CD14-positive monocyte (primary cell): ENCODE data around the gene SCRN1. TPM values are rescaled to one million over a fixed set of nuclear protein-coding genes. Genes with fewer than 3 reads are reported as not detected.

Experiments used
- DNase-seq, 3 donors: peaks; one replicate each; pipeline ENCODE4 v3.0.0-alpha.2; 2011 to 2022
- H2AFZ ChIP-seq: 2 replicates; pipeline ENCODE4 v1.6.0; 2012; ENCODE audit warnings: mild to moderate bottlenecking, low read depth, low read length, inconsistent platforms; ENCODE audit not compliant: insufficient read depth, poor library complexity, severe bottlenecking
- H3K27ac ChIP-seq, 2 donors: 1 replicate in 1 of 2; 2 replicates in 1 of 2; pipeline ENCODE4 v1.5.1; 2012 to 2013; ENCODE audit warnings: low read length in 2 of 2, control low read depth in 1 of 2, inconsistent platforms in 1 of 2, low read depth in 1 of 2, mild to moderate bottlenecking in 1 of 2
- H3K27me3 ChIP-seq, 2 donors: one replicate each; pipeline versions ENCODE4 v1.6.0 to v1.6.1; 2011 to 2013; ENCODE audit warnings: low read length in 2 of 2; ENCODE audit not compliant: control insufficient read depth in 2 of 2, insufficient read depth in 2 of 2
- H3K36me3 ChIP-seq, 2 donors: replicated peaks in 1 of 2; 1 replicate in 1 of 2; 2 replicates in 1 of 2; pipeline versions ENCODE4 v1.5.1 to v1.6.1; 2012 to 2013; ENCODE audit warnings: low read length in 2 of 2, control low read depth in 1 of 2, inconsistent platforms in 1 of 2, mild to moderate bottlenecking in 1 of 2; ENCODE audit not compliant: insufficient read depth in 2 of 2, control insufficient read depth in 1 of 2
- H3K4me1 ChIP-seq, 2 donors: 1 replicate in 1 of 2; 2 replicates in 1 of 2; pipeline versions ENCODE4 v1.5.1 to v1.6.1; 2012 to 2013; ENCODE audit warnings: low read length in 2 of 2, control low read depth in 1 of 2, inconsistent platforms in 1 of 2, mild to moderate bottlenecking in 1 of 2, moderate library complexity in 1 of 2; ENCODE audit not compliant: insufficient read depth in 2 of 2, control insufficient read depth in 1 of 2
- H3K4me2 ChIP-seq: replicated peaks from 2 replicates; pipeline ENCODE3; 2012; ENCODE audit warnings: low read length, moderate library complexity, mild to moderate bottlenecking; ENCODE audit not compliant: poor library complexity, severe bottlenecking; ENCODE audit errors: extremely low read depth
- H3K4me3 ChIP-seq, 3 experiments: fragments of 200-600 bp in 1 of 3; sonication (generic) in 1 of 3; replicated peaks in 1 of 3; 1 replicate in 2 of 3; 2 replicates in 1 of 3; pipeline ENCODE4 v1.5.1; 2011 to 2013; ENCODE audit warnings: low read length in 3 of 3, mild to moderate bottlenecking in 3 of 3, control low read depth in 2 of 3, low read depth in 2 of 3, inconsistent platforms in 1 of 3, moderate library complexity in 1 of 3
- H3K79me2 ChIP-seq: 2 replicates; pipeline ENCODE4 v1.6.0; 2012; ENCODE audit warnings: mild to moderate bottlenecking, control low read depth, inconsistent platforms, low read length, moderate library complexity; ENCODE audit not compliant: insufficient read depth
- H3K9ac ChIP-seq: 2 replicates; pipeline ENCODE4 v1.6.0; 2017; ENCODE audit warnings: low read length, mild to moderate bottlenecking; ENCODE audit not compliant: insufficient read depth, poor library complexity, severe bottlenecking
- H3K9me3 ChIP-seq, 2 donors: replicated peaks in 1 of 2; 1 replicate in 1 of 2; 2 replicates in 1 of 2; pipeline versions ENCODE4 v1.5.1 to v1.6.1; 2012 to 2013; ENCODE audit warnings: low read length in 2 of 2, control low read depth in 1 of 2; ENCODE audit not compliant: control insufficient read depth in 1 of 2, insufficient read depth in 1 of 2
- H4K20me1 ChIP-seq: 2 replicates; pipeline ENCODE4 v1.6.0; 2012; ENCODE audit warnings: mild to moderate bottlenecking, low read length, control low read depth, moderate library complexity; ENCODE audit not compliant: insufficient read depth
- H3K27ac Mint-ChIP-seq, 7 donors: one replicate each; pipeline ENCODE4 v1.8.0; 2020; ENCODE audit warnings: mild to moderate bottlenecking in 7 of 7, mixed read lengths in 7 of 7, moderate library complexity in 6 of 7, inconsistent platforms in 2 of 7
- H3K27me3 Mint-ChIP-seq, 3 donors: one replicate each; pipeline ENCODE4 v1.8.0; 2021 to 2022; ENCODE audit warnings: low read depth in 3 of 3, mild to moderate bottlenecking in 3 of 3, mixed read lengths in 3 of 3, moderate library complexity in 3 of 3, inconsistent platforms in 1 of 3
- H3K36me3 Mint-ChIP-seq, 2 donors: one replicate each; pipeline ENCODE4 v1.8.0; 2020; ENCODE audit warnings: mixed read lengths in 2 of 2, inconsistent platforms in 1 of 2, mild to moderate bottlenecking in 1 of 2
- H3K4me1 Mint-ChIP-seq: one replicate; pipeline ENCODE4 v1.8.0; 2020; ENCODE audit warnings: mild to moderate bottlenecking, mixed read lengths
- H3K4me3 Mint-ChIP-seq, 2 donors: one replicate each; pipeline ENCODE4 v1.8.0; 2020; ENCODE audit warnings: mild to moderate bottlenecking in 2 of 2, mixed read lengths in 2 of 2, moderate library complexity in 1 of 2
- H3K9me3 Mint-ChIP-seq, 7 donors: one replicate each; pipeline ENCODE4 v1.8.0; 2020 to 2022; ENCODE audit warnings: mixed read lengths in 7 of 7, mild to moderate bottlenecking in 6 of 7, moderate library complexity in 6 of 7, inconsistent platforms in 2 of 7
- WGBS: methylation state at CpG from one replicate; pipeline ENCODE4 v1.1.5; 2013; ENCODE audit warnings: missing lambda C conversion rate; ENCODE audit not compliant: insufficient coverage; 5-methylcytosine and 5-hydroxymethylcytosine counted together
- intact Hi-C, 2 donors: fragments of 100-400 bp; cut with micrococcal nuclease; formaldehyde crosslinking; loops; one replicate each; pipeline versions ENCODE4 v1.15.0 to v1.15.1; 2023
- polyA plus RNA-seq, 3 donors: library from polyadenylated mRNA; depleted of rRNA in 1 of 3; unstranded in 2 of 3; stranded (reverse) in 1 of 3; fragments of 300-500 nt in 2 of 3; fragments of >200 nt in 1 of 3; fragmentation: Illumina TruSeq in 2 of 3; gene quantifications; 1 replicate in 2 of 3; 2 replicates in 1 of 3; pipeline ENCODE4 v1.2.3, GENCODE V29; 2012 to 2021
- TF ChIP-seq, protein P1 (sequence below): fragments of 200-600 bp; IDR thresholded peaks from one replicate; pipeline ENCODE4 v1.8.0; 2022; ENCODE audit warnings: antibody characterized with exemption, mild to moderate bottlenecking

The SCRN1 gene
- polyA plus RNA-seq, 3 donors: 8.4 to 12.1 (median 8.6) TPM

DNA sequence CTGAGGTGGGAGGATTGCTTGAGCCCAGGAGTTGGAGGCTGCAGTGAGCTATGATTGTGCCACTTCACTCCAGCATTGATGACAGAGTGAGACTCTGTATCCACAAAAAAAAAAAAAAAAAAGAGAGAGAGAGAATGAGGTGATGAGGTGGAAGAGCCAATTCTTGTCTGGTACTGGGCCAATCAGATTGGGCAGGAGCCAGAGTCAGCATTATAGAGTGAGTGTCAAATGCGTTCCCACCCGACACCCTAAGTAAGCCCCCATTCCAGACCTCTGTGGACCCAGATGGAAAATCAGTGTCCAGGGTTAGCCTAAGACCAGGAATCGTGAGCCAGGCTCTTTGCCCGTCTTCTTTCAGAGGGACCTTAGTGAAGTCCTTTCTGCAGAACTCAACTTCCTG, 99.3 kb downstream of the SCRN1 start:
- Mint-ChIP-seq H3K27ac (no peak overlapping the region), H3K4me3 (no peak overlapping the region), H3K27me3 (peaks cover 3 to 9% (median 4%) of the 10 kb centered on the region in 3 donors), H3K36me3 (no peaks in the 10 kb centered on the region), H3K4me1 (no peaks in the 10 kb centered on the region), H3K9me3 (no peaks in the 10 kb centered on the region)
- H3K4me3 ChIP-seq: no peak overlapping the region
- TF ChIP-seq, protein P1, sequence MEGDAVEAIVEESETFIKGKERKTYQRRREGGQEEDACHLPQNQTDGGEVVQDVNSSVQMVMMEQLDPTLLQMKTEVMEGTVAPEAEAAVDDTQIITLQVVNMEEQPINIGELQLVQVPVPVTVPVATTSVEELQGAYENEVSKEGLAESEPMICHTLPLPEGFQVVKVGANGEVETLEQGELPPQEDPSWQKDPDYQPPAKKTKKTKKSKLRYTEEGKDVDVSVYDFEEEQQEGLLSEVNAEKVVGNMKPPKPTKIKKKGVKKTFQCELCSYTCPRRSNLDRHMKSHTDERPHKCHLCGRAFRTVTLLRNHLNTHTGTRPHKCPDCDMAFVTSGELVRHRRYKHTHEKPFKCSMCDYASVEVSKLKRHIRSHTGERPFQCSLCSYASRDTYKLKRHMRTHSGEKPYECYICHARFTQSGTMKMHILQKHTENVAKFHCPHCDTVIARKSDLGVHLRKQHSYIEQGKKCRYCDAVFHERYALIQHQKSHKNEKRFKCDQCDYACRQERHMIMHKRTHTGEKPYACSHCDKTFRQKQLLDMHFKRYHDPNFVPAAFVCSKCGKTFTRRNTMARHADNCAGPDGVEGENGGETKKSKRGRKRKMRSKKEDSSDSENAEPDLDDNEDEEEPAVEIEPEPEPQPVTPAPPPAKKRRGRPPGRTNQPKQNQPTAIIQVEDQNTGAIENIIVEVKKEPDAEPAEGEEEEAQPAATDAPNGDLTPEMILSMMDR: no peak
- H3K79me2 ChIP-seq: no peaks in the 10 kb centered on the region
- H3K36me3 ChIP-seq: no peaks in the 10 kb centered on the region
- no peaks in the 10 kb centered on the region for H4K20me1 ChIP-seq
- H3K9ac ChIP-seq: no peak overlapping the region
- no peak for DNase-seq
- H3K9me3 ChIP-seq: no peaks in the 10 kb centered on the region
- no peaks in the 10 kb centered on the region for H3K4me1 ChIP-seq
- no peak overlapping the region for H3K4me2 ChIP-seq
- intact Hi-C loops: no loop called here
- H3K27me3 ChIP-seq: no peaks in the 10 kb centered on the region
- WGBS: 100% methylated on average over 4 of the region's 4 CpGs
- H3K27ac ChIP-seq: no peak overlapping the region
- no peak overlapping the region for H2AFZ ChIP-seq

DNA sequence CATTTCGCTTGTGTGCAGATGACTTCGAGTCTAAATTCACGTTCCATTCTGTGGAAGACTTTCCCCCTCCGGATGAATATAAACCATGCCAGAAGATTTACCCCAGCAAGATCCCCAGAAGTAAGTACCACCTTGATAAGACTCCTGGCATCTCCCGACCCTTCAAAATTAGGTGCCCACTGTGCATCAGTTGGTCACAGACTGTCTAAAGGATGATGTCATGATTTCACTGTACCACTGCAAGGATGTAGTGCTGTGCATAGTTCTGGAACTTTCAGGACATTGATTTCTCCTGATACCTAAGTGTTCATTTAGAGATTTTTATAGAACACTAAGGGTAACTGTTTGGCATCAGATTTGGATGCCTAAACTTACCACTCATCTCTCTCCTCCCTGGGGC, 100.3 kb downstream of the SCRN1 start:
- DNase-seq: no peak
- H3K27me3 ChIP-seq: peaks cover 4 to 10% of the 10 kb centered on the region in 2 donors
- H3K36me3 ChIP-seq: no peaks in the 10 kb centered on the region
- no peak overlapping the region for H3K9ac ChIP-seq
- H3K79me2 ChIP-seq: no peaks in the 10 kb centered on the region
- WGBS: 95% methylated on average over 4 of the region's 5 CpGs
- no peak overlapping the region for H3K4me2 ChIP-seq
- no peaks in the 10 kb centered on the region for H4K20me1 ChIP-seq
- intact Hi-C loops: loop anchor here in 1 of 2 donors (10.0 kb wide), 1 partner anchor 176 kb away; no protein-coding TSS in a partner anchor
- Mint-ChIP-seq H3K36me3 (no peaks in the 10 kb centered on the region), H3K4me1 (peaks cover 2% of the 10 kb centered on the region), H3K27me3 (peaks cover 9 to 16% (median 13%) of the 10 kb centered on the region in 3 donors), H3K27ac (no peak overlapping the region), H3K4me3 (no peak overlapping the region), H3K9me3 (no peaks in the 10 kb centered on the region)
- H2AFZ ChIP-seq: no peak overlapping the region
- no peaks in the 10 kb centered on the region for H3K4me1 ChIP-seq
- TF ChIP-seq, protein P1: no peak
- no peak overlapping the region for H3K27ac ChIP-seq
- no peak overlapping the region for H3K4me3 ChIP-seq
- no peaks in the 10 kb centered on the region for H3K9me3 ChIP-seq
